ENCODE data around the gene ACIN1.

DNA sequence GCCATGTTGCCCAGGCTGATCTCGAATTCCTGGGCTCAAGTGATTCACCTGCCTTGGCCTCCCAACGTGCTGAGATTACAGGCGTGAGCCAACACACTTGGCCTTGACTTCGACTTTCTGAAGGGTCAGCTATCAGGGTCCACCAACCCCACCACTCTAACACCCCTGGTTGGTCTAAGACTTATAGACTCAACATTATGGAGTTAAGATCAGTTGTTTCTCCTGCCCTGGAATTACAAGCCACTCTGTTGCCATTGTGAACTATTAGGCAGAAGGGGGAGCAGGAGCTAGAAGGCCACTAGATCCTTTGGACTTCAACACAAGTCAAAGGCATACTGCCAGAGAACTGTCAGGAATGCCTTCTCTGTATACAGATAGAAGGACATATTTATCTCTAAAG, 54.8 kb downstream of the ACIN1 start:
- TF ChIP-seq, protein P1, sequence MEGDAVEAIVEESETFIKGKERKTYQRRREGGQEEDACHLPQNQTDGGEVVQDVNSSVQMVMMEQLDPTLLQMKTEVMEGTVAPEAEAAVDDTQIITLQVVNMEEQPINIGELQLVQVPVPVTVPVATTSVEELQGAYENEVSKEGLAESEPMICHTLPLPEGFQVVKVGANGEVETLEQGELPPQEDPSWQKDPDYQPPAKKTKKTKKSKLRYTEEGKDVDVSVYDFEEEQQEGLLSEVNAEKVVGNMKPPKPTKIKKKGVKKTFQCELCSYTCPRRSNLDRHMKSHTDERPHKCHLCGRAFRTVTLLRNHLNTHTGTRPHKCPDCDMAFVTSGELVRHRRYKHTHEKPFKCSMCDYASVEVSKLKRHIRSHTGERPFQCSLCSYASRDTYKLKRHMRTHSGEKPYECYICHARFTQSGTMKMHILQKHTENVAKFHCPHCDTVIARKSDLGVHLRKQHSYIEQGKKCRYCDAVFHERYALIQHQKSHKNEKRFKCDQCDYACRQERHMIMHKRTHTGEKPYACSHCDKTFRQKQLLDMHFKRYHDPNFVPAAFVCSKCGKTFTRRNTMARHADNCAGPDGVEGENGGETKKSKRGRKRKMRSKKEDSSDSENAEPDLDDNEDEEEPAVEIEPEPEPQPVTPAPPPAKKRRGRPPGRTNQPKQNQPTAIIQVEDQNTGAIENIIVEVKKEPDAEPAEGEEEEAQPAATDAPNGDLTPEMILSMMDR (conservative IDR thresholded peaks at IDR 0.05), result no peak
- TF ChIP-seq ZFX (IDR thresholded peaks at IDR 0.05), result no peak

All from C4-2B (cell line).